Stimulated activated CD4-positive, alpha-beta T cell treated with anti-CD3 and anti-CD28 coated beads, Interleukin-1b, Interleukin-23, amount 100 ng/mL, for 48 hours (primary cell): ENCODE data around the gene METTL22.

Source experiments
- DNase-seq: peaks from one replicate; pipeline ENCODE4 v3.0.0-alpha.2; 2020

Gene METTL22

GRCh38 chr16:8594149-8594666 is 27.3 kb upstream of the METTL22 start:
- DNase-seq: no peak

- DNase-seq: no peak
Observed at GRCh38 chr16:8595783-8596182, 25.7 kb upstream of the METTL22 start.

GRCh38 chr16:8596581-8596980 is 24.9 kb upstream of the METTL22 start:
- no peak for DNase-seq

GRCh38 chr16:8600144-8600775 is 21.2 kb upstream of the METTL22 start:
- DNase-seq: no peak

GRCh38 chr16:8605554-8605953 is 15.9 kb upstream of the METTL22 start:
- DNase-seq: no peak

GRCh38 chr16:8607214-8607613 is 14.3 kb upstream of the METTL22 start:
- DNase-seq: no peak

- DNase-seq: no peak
Observed at GRCh38 chr16:8611122-8611521, 10.4 kb upstream of the METTL22 start.

GRCh38 chr16:8611886-8612600 is 9.5 kb upstream of the METTL22 start:
- no peak for DNase-seq

- no peak for DNase-seq
Observed at GRCh38 chr16:8614435-8615029, 7.0 kb upstream of the METTL22 start.

GRCh38 chr16:8619671-8620370 is 1.7 kb upstream of the METTL22 start:
- no peak for DNase-seq

- peak; percentile 16 for DNase-seq
Observed at GRCh38 chr16:8620535-8620934, 963 bp upstream of the METTL22 start.

- DNase-seq: no peak
Observed at GRCh38 chr16:8621222-8621571, 301 bp upstream of the METTL22 start.

GRCh38 chr16:8622315-8622656 is 788 bp downstream of the METTL22 start:
- no peak for DNase-seq

GRCh38 chr16:8623634-8624033 is 2.1 kb downstream of the METTL22 start:
- no peak for DNase-seq

GRCh38 chr16:8625491-8626087 is 4.1 kb downstream of the METTL22 start:
- no peak for DNase-seq

- DNase-seq: no peak
Observed at GRCh38 chr16:8626946-8627345, 5.4 kb downstream of the METTL22 start.

GRCh38 chr16:8627456-8627855 is 6.0 kb downstream of the METTL22 start:
- no peak for DNase-seq

GRCh38 chr16:8628981-8629725 is 7.7 kb downstream of the METTL22 start:
- no peak for DNase-seq

GRCh38 chr16:8630255-8630953 is 8.9 kb downstream of the METTL22 start:
- DNase-seq: no peak

GRCh38 chr16:8631373-8631772 is 9.9 kb downstream of the METTL22 start:
- no peak for DNase-seq

GRCh38 chr16:8631818-8632465 is 10.4 kb downstream of the METTL22 start:
- no peak for DNase-seq
